Measurements from ENCODE around the gene SEC14L2. TPM values are rescaled to one million over a fixed set of nuclear protein-coding genes. Genes with fewer than 3 reads are reported as not detected.
A peak's percentile ranks its signal among the peaks of the same experiment; 100 is the strongest.

Gene SEC14L2
- total and polyA plus RNA-seq, 2 of the 4 experiments (the other 2 are of a cell fraction) = 38.7 to 54.8 TPM

DNA sequence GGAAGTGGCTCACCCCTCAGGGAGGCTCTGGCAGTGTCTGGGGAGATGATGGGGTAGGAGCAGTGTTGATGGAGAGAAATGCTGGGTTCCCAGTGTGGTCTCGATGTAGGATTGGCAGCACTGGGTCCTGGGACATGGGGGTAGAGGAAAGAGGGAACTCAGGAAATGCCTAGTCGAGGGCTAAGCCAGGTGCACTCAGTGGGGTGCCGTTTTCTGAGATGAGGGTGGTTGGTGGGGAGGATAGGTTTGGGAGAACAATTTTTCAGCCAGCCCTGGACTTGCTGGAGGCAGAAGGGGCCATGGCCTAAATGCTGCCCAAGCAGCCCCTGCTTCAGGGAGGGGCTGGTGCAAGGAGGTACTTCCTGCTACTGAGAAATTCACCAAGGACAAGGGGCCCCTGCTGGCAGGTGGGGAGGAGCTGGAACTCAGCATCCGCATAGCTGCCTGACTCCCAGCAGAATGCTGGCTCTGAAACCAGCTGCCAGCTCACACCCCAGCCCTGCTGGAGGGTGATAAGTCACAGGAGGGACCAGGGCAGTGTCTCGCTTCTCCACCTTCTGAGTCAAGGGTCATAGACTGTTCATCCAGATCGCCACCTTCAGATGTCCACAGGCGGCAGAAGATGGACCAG, 34.1 kb upstream of the SEC14L2 start:
- WGBS, 2 experiments (ENCODE audit: extremely low coverage in 2 of 2, insufficient read length in 1 of 2) = 49% methylated on average over 4 of the region's 7 CpGs; no CpG with 5 or more reads in 1 of the 2 experiments
- no peaks in the 10 kb centered on the region for H3K4me1 ChIP-seq (ENCODE audit: control insufficient read depth, insufficient read depth, low read length)
- H3K27ac ChIP-seq (ENCODE audit: insufficient read depth, low read length) = no peak overlapping the region
- H3K9me1 ChIP-seq (ENCODE audit: insufficient read depth, low read length) = 0 out of 2 replicates have a peak, but pooled peaks cover 5% of the 10 kb centered on the region
- no peak overlapping the region for H4K8ac ChIP-seq (ENCODE audit: low read depth in 2 of 2, low read length in 2 of 2)
- H3K56ac ChIP-seq (ENCODE audit: extremely low read depth, insufficient read depth, low read length) = no peak overlapping the region
- H4K91ac ChIP-seq (ENCODE audit: insufficient read depth, low read depth, low read length) = no peak overlapping the region
- in situ Hi-C loops (cut with MboI; ENCODE audit: low sequenced_read_pairs) (no loop called here), intact Hi-C loops (cut with micrococcal nuclease) (no loop called here), dilution Hi-C loops (cut with HindIII; ENCODE audit: low sequenced_read_pairs, unreplicated experiment) (no loop called here)
- no peak overlapping the region for H4K5ac ChIP-seq (ENCODE audit: low read depth, low read length)
- no peak overlapping the region for H2AK5ac ChIP-seq (ENCODE audit: low read depth, low read length)
- no peak overlapping the region for H3K18ac ChIP-seq (ENCODE audit: low read depth, low read length)
- H3K4me2 ChIP-seq (ENCODE audit: low read depth, low read length) = no peak overlapping the region
- H2BK15ac ChIP-seq (ENCODE audit: low read depth, low read length) = no peak overlapping the region
- H2BK20ac ChIP-seq (ENCODE audit: low read depth, low read length) = no peak overlapping the region
- no peak overlapping the region for H3K23ac ChIP-seq (ENCODE audit: low read depth, low read length)
- H2BK5ac ChIP-seq (ENCODE audit: low read depth, low read length, poor library complexity, severe bottlenecking) = no peak overlapping the region
- no peak overlapping the region for H3K4me3 ChIP-seq (ENCODE audit: insufficient read depth, low read depth, low read length)
- peak overlapping the region; percentile 25 for H2AK9ac ChIP-seq (replicated peaks; ENCODE audit: low read depth, low read length, poor library complexity)
- H3K36me3 ChIP-seq (ENCODE audit: control insufficient read depth, insufficient read depth, low read length) = peaks cover 2% of the 10 kb centered on the region; the same call in 1 of the 2 replicates
- H4K20me1 ChIP-seq (ENCODE audit: insufficient read depth, low read length) = no peaks in the 10 kb centered on the region
- no peaks in the 10 kb centered on the region for H3K27me3 ChIP-seq (ENCODE audit: control insufficient read depth, insufficient read depth, low read length)
- no peak overlapping the region for H3K14ac ChIP-seq (replicated peaks; ENCODE audit: low read depth, low read length)
- DNase-seq = no peak
- no peaks in the 10 kb centered on the region for H3K79me1 ChIP-seq (ENCODE audit: low read depth in 1 of 2, low read length in 2 of 2)
- no peak overlapping the region for H2BK120ac ChIP-seq (ENCODE audit: low read depth, low read length)
- H3K9ac ChIP-seq (ENCODE audit: low read depth, low read length) = no peak overlapping the region
- BruUV-seq (replicated peaks) = no TSS peak
- POLR2A ChIA-PET (ENCODE audit: unreplicated experiment) = no interaction called here
- CTCF ChIA-PET = no interaction called here
- H2AFZ ChIP-seq (replicated peaks; ENCODE audit: low read length, poor library complexity) = no peak overlapping the region
- ATAC-seq (ENCODE audit: low read depth) = no peak; the same call in 1 of the 2 replicates
- H3K9me3 ChIP-seq (ENCODE audit: control insufficient read depth, insufficient read depth, low read length) = no peaks in the 10 kb centered on the region
- H3K4ac ChIP-seq (ENCODE audit: low read depth, low read length) = no peak overlapping the region
- TF ChIP-seq NFE2L2 (IDR thresholded peaks at IDR 0.05; ENCODE audit: low read depth, low read length) (no peak), RCOR1 (IDR thresholded peaks at IDR 0.05; ENCODE audit: insufficient replicate concordance, low read length) (no peak), SMC3 (IDR thresholded peaks at IDR 0.05; ENCODE audit: low read depth, low read length) (no peak), CHD1 (IDR thresholded peaks at IDR 0.05; ENCODE audit: low read depth, low read length) (no peak), RAD21 (IDR thresholded peaks at IDR 0.05; ENCODE audit: low read length) (no peak), MAZ (IDR thresholded peaks at IDR 0.05; ENCODE audit: borderline replicate concordance, low read depth, low read length) (no peak), CEBPB (IDR thresholded peaks at IDR 0.05; ENCODE audit: low read depth, low read length) (no peak), USF2 (IDR thresholded peaks at IDR 0.05; ENCODE audit: low read depth, low read length) (no peak), BHLHE40 (IDR thresholded peaks at IDR 0.05; ENCODE audit: low read depth, low read length) (no peak), MAFK (IDR thresholded peaks at IDR 0.05; ENCODE audit: low read depth, low read length) (no peak), FOS (IDR thresholded peaks at IDR 0.05; ENCODE audit: low read depth, low read length) (no peak), RFX5 (IDR thresholded peaks at IDR 0.05; ENCODE audit: low read depth, low read length) (no peak), MXI1 (IDR thresholded peaks at IDR 0.05; ENCODE audit: borderline replicate concordance, low read depth, low read length) (no peak)
- TF ChIP-seq, protein P1, sequence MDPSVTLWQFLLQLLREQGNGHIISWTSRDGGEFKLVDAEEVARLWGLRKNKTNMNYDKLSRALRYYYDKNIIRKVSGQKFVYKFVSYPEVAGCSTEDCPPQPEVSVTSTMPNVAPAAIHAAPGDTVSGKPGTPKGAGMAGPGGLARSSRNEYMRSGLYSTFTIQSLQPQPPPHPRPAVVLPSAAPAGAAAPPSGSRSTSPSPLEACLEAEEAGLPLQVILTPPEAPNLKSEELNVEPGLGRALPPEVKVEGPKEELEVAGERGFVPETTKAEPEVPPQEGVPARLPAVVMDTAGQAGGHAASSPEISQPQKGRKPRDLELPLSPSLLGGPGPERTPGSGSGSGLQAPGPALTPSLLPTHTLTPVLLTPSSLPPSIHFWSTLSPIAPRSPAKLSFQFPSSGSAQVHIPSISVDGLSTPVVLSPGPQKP (IDR thresholded peaks at IDR 0.05; ENCODE audit: borderline replicate concordance, low read depth, low read length) = no peak
- TF ChIP-seq, protein P2, sequence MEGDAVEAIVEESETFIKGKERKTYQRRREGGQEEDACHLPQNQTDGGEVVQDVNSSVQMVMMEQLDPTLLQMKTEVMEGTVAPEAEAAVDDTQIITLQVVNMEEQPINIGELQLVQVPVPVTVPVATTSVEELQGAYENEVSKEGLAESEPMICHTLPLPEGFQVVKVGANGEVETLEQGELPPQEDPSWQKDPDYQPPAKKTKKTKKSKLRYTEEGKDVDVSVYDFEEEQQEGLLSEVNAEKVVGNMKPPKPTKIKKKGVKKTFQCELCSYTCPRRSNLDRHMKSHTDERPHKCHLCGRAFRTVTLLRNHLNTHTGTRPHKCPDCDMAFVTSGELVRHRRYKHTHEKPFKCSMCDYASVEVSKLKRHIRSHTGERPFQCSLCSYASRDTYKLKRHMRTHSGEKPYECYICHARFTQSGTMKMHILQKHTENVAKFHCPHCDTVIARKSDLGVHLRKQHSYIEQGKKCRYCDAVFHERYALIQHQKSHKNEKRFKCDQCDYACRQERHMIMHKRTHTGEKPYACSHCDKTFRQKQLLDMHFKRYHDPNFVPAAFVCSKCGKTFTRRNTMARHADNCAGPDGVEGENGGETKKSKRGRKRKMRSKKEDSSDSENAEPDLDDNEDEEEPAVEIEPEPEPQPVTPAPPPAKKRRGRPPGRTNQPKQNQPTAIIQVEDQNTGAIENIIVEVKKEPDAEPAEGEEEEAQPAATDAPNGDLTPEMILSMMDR (conservative IDR thresholded peaks at IDR 0.05; ENCODE audit: low read depth, low read length) = no peak
